SH-SY5Y (cell line): ENCODE measurements around the gene KCNN3.

Source experiments
- GATA2 ChIP-seq: IDR thresholded peaks from 2 replicates; pipeline ENCODE4 v1.6.1; 2011; ENCODE audit warnings: mild to moderate bottlenecking, low read depth, low read length
- GATA3 ChIP-seq: IDR thresholded peaks from 2 replicates; pipeline ENCODE4 v1.6.1; 2011; ENCODE audit warnings: low read depth, mild to moderate bottlenecking, low read length, moderate library complexity

The KCNN3 gene

GRCh38 chr1:154750681-154751665 is 119.1 kb downstream of the KCNN3 start:
- TF ChIP-seq GATA3 (no peak), GATA2 (no peak)

- TF ChIP-seq GATA2 (no peak), GATA3 (no peak)
Measured at GRCh38 chr1:154749078-154749760, 120.9 kb downstream of the KCNN3 start.

- no peak for TF ChIP-seq GATA3
- no peak; the same call in 1 of the 2 replicates for TF ChIP-seq GATA2
Measured at GRCh38 chr1:154748405-154748775, 121.7 kb downstream of the KCNN3 start.

GRCh38 chr1:154747740-154748404 is 122.2 kb downstream of the KCNN3 start:
- TF ChIP-seq GATA3 (no peak), GATA2 (no peak)

- TF ChIP-seq GATA3 = no peak
- peak; percentile 75 for TF ChIP-seq GATA2
Measured at GRCh38 chr1:154747380-154747739, 122.7 kb downstream of the KCNN3 start.

- TF ChIP-seq GATA3 (no peak), GATA2 (no peak)
Measured at GRCh38 chr1:154746622-154747299, 123.3 kb downstream of the KCNN3 start.

- no peak for TF ChIP-seq GATA3
- TF ChIP-seq GATA2 = no peak
Measured at GRCh38 chr1:154745750-154746425, 124.2 kb downstream of the KCNN3 start.

GRCh38 chr1:154745286-154745731 is 124.8 kb downstream of the KCNN3 start:
- no peak for TF ChIP-seq GATA2

GRCh38 chr1:154744352-154745035 is 125.6 kb downstream of the KCNN3 start:
- no peak for TF ChIP-seq GATA3
- TF ChIP-seq GATA2 = no peak

- no peak for TF ChIP-seq GATA3
Measured at GRCh38 chr1:154743526-154744036, 126.5 kb downstream of the KCNN3 start.

GRCh38 chr1:154742606-154743005 is 127.5 kb downstream of the KCNN3 start:
- TF ChIP-seq GATA2 (no peak), GATA3 (no peak)

- TF ChIP-seq GATA3 = no peak
- TF ChIP-seq GATA2 = no peak
Measured at GRCh38 chr1:154741741-154742495, 128.2 kb downstream of the KCNN3 start.
